ENCODE results near the gene SLC5A11.
"Not testable (repeated sequence)": the region's sequence is repeated elsewhere in the genome, so short reads cannot be mapped to it uniquely, and the experiment has no call there.

The SLC5A11 gene

DNA sequence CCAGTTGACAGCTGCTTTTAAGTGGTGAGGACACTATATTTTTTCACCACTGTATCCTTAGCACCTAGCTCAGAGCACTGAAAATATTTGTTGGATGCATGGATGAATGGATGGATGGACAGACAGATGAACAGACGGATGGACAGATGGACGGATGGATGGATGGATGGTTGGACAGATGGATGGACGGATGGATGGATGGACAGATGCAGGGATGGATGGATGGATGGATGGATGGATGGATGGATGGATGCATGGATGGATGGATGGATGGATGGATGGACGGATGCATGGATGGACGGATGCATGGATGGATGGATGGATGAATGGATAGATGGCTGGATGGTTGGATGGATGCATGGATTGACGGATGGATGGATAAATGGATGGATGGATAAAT is 12.4 kb upstream of the SLC5A11 start:
- DNase-seq (ENCODE audit: extremely low spot score, insufficient read length, low read depth) (no peak), FAIRE-seq (no peak)

DNA sequence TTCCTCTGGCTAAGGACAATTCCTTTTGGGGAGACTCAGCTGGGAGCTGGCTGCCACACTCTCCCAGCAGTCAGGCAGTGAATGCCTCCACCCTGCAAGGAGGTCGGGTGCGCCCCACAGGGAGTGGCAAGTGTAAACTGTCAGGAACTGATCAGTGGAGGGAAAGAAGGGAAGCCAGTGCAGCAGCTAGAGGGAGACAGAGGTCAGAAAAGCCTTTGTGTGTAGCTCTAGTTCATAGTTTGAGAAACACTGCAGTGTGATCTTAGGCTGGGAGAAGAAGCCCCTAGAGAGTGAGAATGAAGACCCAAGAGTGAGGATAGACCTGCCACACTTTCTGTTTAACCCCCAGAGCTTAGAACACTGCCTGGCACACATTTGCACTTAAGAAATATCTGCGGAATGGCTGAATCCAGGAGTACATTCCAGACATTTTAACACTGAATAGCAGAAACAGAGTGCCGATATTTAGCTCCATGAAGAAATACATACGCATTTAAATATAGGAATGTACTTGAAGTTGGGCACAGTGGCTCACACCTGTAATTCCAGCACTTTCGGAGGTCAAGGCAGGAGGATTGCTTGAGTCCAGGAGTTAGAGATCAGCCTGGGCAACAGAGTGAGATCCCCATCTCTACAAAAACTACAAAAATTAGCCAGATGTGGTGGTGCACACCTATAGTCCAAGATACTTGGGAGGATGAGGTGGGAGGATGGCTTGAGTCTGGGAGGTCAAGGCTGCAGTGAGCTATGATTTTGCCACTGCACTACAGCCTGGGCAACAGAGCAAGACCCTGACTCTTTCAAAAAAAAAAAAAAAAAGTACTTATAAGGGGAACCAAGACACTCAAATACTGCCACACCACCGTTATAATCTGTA is 11.1 kb upstream of the SLC5A11 start:
- DNase-seq (ENCODE audit: extremely low spot score, insufficient read length, low read depth) (no peak), FAIRE-seq (no peak)

DNA sequence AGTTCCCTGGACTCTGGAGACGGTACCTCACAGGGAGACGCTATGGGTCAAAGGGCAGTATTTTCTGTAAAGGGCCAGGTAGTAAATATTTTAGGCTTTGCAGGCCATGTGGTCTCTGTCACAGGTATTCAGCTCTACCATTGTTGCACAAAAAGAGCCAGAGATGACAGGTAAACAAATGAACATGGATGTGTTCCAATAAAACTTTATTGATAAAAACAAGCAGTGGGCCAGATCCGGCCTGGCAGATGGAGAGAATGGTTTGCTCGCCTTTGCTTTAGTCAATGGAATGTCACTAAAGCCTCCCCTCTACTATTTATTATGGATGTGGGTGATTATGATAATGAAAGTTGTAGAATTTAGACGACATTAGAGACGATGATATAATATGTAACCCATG is 8.9 kb upstream of the SLC5A11 start:
- DNase-seq (ENCODE audit: extremely low spot score, insufficient read length, low read depth) = no peak
- no peak for FAIRE-seq

DNA sequence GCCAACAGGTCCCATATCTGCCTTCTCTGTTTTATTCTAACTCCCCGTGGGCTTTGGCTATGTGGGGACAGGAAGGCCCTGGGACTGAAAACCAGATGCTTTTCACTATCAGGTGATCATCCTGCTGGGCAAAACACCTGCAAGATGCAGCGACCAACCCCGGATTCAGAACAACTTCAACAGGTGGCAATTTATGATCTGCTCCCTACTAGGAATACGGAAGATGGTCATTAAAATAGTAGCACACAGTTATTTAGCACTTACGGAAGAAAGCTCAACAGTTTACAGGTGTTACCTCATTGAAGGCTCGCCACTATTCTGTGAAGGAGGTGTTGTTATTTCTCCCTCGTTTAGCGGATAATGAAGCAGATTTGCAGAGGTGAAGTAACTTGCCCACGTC is 7.8 kb upstream of the SLC5A11 start:
- FAIRE-seq = no peak
- DNase-seq (ENCODE audit: extremely low spot score, insufficient read length, low read depth) = no peak

DNA sequence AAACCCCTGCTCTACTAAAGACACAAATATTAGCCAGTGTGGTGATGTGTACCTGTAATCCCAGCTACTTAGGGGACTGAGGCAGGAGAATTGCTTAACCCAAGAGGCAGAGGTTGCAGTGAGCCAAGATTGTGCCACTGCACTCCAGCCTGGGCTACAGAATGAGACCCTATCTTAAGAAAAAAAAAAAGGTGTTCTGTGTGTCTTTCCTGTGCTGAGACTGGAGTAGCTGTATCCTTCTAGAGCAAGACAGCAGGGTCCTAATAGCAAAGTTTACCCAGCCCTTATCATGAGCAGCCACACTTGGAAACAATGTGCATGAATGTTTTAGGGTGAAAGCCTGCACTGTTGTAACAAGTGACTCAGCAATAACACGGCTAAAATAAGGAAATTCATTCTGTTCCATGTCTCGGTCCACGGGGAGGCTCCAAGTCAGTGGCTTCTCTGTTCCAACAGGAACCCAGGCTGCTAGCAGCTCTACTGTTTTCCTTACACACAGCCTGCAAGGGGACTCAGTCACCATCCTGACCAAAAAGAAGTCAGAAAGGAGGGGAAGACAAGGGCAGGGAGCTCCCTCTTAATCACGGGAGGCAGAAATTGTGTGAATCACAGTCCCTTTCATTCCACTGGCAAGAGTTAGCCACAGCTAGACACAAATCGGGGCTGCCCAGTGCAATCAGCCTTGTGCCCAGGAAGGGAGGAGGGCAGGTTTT is 7.1 kb upstream of the SLC5A11 start:
- DNase-seq (ENCODE audit: extremely low spot score, insufficient read length, low read depth) = no peak

DNA sequence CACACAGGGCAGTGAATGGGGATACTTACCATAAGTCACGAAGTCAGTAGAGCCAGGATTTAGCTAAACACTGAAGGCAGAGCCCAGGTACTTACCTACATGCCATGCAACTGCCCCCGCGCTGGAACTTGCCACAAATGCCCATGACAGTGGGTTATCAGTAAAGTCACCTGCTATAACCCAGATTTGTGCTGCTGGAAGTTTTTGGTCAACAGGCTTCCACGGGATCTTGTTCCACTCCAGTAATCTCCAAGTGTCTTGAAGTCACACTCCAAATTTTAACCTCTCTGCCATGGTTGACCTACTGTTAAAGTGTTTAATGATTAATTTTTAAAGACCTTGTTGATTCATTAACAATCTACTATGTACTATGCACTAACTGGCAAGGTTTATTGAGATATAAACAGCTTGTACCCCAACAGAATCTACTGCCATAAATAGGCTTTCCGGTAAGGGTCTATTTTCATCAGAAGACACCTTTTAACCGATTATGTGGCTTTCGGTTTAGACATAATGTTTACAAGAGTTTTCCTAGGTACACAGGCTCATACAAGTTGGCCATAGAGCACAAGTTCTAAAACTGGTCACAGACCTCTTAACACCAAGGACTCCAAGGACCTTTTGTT is 6.3 kb upstream of the SLC5A11 start:
- no peak for DNase-seq (ENCODE audit: extremely low spot score, insufficient read length, low read depth)
- no peak for FAIRE-seq

More for the DNA sequence above, 7.1 kb upstream of the SLC5A11 start:
- FAIRE-seq = no peak

DNA sequence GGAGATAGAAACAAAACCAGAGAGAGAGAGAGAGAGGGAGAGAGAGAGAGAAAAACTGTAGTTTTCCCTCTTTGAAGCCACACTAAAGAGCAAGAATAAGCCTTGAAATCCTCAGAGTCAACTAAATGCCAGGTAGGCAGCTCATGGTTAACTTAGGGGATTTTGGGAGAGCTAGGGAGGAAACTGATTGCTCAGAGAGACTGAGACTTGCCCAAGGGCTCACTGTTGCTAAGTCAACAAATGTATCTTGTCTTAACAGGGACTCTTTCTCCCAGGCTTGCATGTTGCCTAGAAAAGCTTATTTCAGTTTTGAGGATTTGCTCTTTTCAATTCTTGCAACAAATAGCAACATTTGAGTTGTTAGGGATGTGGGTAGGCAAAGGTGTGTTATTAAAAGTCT is 4.5 kb upstream of the SLC5A11 start:
- no peak for FAIRE-seq
- no peak for DNase-seq (ENCODE audit: extremely low spot score, insufficient read length, low read depth)

DNA sequence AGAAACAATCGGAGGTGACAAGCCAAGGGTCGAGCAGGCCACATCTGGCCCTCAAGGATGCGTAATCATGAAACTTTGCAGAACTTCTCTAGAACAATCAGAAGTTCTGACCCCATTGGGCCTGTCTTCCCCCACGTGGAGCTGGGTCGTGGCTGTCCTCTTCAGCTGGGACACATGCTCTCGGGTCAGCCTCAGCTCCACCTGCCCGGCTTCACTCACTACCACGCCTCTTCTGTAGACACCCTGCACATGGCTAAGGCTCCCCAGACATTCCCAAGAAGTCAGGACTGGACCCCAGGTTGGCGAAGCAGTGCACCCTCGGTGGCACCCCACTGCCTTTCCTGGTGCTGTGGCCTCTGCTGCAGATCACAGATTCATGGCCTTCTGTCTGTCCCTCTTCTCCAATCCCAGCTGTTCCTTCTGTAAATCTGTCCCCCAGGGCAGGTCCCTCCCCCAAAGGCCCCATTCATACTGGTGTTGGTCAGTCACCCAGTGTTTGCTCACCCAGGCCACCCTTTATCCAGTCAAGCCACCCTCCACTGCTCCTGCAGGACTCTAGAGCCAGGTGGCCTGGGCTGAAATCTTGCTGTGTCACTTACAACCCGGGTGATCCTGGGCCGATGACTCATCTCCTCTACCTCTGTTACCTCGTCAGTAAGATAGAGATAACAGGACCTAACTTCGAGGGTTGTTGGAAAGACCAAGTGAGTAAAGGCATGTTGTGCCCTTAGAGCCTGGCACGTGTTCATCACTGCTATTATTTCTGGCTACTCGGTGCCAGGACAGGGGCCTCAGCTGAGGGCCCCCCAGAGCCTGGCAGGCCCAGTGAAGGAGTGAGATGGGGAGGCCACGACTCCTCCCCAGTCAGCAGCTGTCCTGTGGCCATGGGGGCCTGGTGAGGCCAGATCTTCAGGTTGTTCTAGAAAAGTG is 1.4 kb upstream of the SLC5A11 start:
- FAIRE-seq (no peak), DNase-seq (ENCODE audit: extremely low spot score, insufficient read length, low read depth) (no peak)

DNA sequence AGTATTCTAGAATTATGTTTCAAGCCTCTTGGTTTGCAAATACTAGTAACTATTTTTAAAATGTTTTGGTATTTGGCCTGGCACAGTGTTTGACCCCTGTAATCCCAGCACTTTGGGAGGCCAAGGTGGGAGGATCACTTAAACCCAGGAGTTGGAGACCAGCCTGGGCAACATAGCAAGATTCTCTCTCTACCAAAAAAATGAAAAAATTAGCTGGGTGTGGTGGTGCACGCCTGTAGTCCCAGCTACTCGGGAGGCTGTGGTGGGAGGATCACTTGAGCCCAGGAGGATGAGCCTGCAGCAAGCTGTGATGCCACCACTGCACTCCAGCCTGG is 765 bp upstream of the SLC5A11 start:
- not testable (repeated sequence) for FAIRE-seq; DNase-seq (ENCODE audit: extremely low spot score, insufficient read length, low read depth)

DNA sequence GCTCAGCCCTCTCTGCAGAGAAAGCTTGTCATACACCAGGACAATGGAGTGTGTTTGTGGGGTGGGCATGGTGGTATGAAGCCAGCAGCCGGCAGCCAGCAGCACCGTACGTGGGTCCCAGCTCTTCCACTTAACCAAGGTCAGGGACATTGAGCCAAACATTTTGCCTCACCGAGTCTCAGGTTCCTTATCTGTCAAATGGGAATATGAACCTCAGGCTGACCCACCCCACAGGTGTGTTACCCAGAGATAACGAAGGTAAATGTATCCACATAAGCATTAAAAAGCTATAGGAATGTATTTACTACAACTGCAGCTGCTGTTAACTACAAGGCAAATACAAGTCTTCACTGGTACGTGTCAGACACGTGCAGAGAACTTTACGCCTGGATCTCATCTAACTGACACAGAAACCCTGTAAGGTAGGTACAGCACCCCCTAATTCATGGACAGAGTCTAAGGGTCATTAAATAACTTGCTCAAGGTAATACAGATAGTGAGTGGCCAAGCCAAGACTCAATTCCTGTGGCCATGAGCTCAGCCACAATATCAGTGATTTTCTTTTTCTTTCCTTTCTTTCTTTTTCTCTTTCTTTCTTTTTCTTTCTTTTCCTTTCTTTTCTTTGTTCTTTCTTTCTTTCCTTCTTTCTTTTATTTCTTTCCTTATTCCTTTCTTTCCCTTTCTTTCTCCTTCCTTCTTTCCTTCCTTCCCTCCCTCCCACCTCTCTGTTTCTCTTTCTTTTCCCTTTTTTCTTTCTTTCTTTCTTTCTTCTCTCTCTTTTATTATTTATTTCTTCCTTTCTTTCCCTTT is 990 bp downstream of the SLC5A11 start:
- FAIRE-seq (no peak), DNase-seq (ENCODE audit: extremely low spot score, insufficient read length, low read depth) (no peak)

DNA sequence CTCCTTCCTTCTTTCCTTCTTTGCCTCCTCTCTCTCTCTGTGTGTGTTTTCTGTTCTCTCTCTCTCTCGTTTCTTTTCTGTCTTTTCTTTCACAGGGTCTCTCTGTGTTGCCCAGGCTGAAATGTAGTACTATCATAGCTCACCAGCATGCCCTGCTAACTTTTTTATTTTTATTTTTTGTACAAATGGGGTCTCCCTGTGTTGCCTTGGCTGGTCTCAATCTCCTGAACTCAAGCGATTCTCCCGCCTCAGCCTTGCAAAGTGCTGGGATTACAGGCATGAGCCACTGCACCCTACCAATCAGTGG is 1.5 kb downstream of the SLC5A11 start:
- no peak for FAIRE-seq

DNA sequence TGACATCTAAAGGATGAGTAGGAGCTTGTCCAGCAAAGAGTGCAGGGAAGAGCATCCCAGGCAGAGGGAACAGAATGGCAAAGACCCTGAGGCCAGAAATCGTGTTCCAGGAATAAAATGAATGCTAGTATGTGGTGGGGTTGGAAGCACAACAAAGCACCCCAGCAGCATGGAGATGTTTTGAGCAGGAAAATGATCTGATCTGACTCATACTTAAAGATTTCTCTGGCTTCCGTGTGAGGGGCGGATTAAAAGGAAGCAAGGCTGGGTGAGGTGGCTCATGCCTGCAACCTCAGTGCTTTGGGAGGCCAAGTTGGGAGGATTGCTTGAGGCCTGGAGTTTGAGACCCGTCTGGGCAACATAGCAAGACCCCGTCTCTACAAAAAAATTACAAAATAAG is 2.3 kb downstream of the SLC5A11 start:
- FAIRE-seq (no peak), DNase-seq (ENCODE audit: extremely low spot score, insufficient read length, low read depth) (no peak)

More for the DNA sequence above, 1.5 kb downstream of the SLC5A11 start:
- DNase-seq (ENCODE audit: extremely low spot score, insufficient read length, low read depth) = no peak

DNA sequence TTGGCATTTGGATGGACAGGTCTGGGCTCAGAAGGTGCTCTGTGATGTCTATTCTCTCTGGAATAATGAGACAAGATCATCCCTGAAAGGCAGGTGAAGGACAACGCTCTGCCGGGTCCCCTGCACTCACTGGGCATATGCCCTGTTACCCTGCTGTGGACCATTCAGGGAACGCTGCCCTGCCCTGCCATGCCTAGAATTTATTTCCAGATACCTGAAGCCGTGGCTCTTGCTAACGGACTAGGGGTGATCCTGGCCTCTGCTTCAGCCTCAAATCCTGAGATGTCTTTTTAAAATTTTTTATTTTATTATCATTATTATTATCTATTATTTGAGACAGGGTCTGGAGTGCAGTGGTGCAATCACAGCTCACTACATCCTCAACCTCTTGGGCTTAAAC is 3.9 kb downstream of the SLC5A11 start:
- DNase-seq (ENCODE audit: extremely low spot score, insufficient read length, low read depth) (no peak), FAIRE-seq (no peak)

DNA sequence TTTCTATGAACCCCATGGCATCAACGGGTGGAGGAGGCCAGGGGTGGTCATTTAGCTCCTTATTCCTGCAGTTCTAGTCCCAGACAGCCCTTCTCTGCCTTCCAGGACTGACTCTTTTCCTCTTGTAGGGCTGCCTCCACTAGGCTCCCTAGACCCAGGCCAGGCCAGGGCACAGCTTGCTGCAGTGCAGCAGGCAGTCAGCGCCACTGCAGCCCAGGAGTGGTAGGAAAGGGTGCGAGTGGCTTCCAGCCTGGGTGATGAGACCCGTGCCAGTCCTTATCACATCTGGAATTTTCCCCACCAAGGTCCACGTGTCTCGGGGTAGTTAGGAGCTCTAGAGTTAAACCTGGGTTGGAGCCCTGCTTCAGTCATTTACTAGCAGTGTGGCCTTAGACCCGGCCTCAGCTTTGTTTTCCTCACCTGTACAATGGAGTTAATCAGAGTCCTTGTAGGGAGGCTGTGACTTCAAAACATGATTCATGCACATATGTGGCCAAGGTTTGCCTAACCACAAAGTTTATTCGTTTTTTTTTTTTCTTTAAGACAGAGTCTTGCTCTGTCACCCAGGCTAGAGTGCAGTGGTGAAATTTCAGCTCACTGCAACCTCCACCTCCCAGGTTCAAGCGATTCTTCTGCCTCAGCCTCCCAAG is 4.7 kb downstream of the SLC5A11 start:
- FAIRE-seq (no peak), DNase-seq (ENCODE audit: extremely low spot score, insufficient read length, low read depth) (no peak)

DNA sequence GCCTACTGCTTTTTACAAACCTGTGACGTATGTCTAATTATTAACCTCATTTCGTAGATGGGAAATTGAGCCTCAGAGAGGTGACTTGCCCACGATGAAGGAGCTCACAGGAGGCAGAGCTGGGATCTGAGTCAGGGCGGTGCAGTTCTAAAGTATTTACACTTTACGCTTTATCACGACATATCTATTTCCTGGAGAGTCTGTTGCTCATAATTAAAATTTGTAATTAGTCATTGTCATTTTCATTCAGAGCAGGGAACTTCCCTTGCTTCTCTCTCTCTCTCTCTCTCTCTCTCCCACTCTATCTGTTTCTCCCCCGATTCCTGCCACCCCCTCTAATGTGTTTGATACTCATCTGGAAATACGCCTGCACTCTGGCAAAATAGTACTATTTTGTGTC is 5.9 kb downstream of the SLC5A11 start:
- DNase-seq (ENCODE audit: extremely low spot score, insufficient read length, low read depth) (no peak), FAIRE-seq (no peak)

DNA sequence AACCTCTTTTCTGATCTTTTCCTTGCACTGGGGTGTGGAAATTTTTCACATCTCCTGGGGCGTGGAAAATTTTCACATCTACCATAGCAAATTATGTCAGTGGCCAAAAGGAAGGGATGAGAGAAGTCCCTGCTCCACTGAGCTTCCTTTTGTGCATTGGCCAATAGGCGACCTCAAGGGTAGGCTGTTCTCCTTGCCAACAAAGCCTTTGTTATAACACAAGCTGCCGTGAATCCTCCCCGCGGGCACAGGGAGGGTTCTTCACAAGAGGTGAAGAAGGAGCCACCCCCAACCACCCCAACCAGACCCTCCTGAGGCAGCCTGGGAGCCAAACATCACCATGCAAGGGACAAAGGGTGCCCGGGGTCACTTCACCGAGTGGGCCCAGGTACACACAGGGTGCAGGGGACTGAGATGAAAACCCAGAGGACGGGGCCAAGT is 6.5 kb downstream of the SLC5A11 start:
- no peak for FAIRE-seq
- no peak for DNase-seq (ENCODE audit: extremely low spot score, insufficient read length, low read depth)

DNA sequence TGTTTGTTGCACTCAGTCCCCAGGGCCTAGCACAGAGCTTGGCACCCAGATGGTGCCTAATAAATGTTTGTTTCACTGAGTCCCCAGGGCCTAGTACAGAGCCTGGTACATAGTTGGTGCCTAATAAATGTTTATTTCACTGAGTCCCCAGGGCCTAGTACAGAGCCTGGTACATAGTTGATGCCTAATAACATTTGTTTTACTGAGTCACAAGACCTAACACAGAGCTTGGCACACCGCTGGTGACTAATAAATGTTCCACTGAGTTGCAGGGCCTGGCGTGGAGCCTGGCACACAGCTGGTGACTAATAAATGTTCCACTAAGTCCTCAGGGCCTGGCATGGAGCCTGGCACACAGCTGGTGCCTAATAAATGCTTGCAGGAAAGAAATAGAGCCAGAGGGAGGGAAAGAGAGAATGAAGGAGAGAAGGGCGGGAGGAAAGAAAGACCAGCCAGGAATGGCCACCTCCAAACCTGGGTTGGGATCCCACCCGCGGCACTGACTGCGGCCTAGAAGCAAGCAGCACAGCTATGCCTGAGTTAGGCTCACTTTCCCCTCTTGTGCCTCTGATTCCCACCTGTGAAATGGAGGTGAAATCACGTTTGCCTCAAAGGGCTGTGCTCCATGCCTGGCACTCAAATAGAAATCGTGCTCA is 7.5 kb downstream of the SLC5A11 start:
- DNase-seq (ENCODE audit: extremely low spot score, insufficient read length, low read depth) (no peak), FAIRE-seq (no peak)

DNA sequence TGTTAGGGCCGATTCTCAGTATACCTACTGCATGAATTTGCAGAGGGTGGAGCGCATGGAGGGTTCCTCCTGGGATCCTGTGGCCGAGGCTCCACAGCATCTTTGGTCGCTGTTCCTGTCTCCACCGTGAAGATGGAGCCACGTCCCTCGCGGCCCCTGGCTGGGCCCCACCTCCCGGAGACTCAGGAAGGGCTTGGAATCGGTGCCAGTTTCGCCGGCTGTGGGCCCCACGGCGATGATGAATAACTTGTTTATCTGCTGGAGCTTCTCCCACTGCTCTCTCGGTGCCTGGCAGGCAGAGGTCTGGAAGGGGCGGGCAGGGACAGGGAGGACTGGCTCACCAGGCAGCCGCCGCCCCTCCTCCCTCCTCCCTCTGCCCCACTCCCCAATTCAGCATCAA is 8.1 kb downstream of the SLC5A11 start:
- DNase-seq (ENCODE audit: extremely low spot score, insufficient read length, low read depth) = no peak
- FAIRE-seq = no peak

Measured in GM18507 (cell line).